ENCODE measurements around the gene INSIG2. TPM values are rescaled to one million over a fixed set of nuclear protein-coding genes. Genes with fewer than 3 reads are reported as not detected.
A peak's percentile ranks its signal among the peaks of the same experiment; 100 is the strongest.
"Not testable (repeated sequence)": the region's sequence is repeated elsewhere in the genome, so short reads cannot be mapped to it uniquely, and the experiment has no call there.

The INSIG2 gene
- total and polyA plus RNA-seq, 12 donors, result 5.6 to 19.3 (median 13.5) TPM

DNA sequence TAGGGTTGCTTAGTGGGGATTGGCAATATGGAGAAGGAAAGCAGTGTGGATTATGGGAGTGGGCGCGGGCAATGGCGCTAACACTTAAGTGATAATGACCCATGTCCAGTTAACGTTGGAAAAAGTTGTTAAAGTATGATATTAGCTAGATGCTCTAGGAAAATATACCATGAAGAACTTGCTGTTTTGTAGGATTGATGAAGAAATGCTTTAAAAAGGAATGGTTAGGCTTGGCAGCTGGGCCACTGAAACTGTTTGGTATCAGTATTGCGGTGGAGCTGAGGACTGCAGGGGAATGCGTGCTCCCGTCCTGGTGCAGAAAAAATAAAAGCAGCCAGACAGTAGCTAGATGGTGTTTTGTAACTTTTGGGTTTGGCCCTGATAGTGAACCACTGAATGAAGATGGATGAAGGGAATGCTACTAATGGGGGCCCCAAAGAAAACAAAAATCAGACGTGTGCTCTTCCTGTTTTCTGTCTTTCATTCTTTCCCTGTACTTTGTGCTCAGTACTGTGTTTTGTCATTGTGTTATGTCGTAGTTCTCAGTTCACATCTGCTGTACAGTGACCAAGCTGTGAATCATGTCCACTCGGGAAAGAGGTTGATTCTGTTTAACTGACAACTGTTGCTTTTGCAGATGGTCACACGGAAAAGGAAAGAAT lies 999 bp downstream of the INSIG2 start:
- Histone ChIP-seq H3K4me3 (peak overlapping the region; percentile 76 to 89 (median 82)), H3K4me1 (peaks cover 0 to 29% (median 17%) of the 10 kb centered on the region in 9 donors), H3K36me3 (no peaks in the 10 kb centered on the region), H3K27ac (peak overlapping the region in 6 of 10 donors; percentile 54 to 87 (median 70)), H3K9me3 (no peaks in the 10 kb centered on the region), H3K27me3 (peaks cover 0 to 4% (median 0%) of the 10 kb centered on the region in 7 donors)
- ATAC-seq, result peak in 7 of 8 donors; percentile 24 to 81 (median 62)
- DNase-seq, result peak in 1 of 2 donors; percentile 17
- intact Hi-C loops (cut with DNase I), result loop anchor here in 2 of 10 donors (10.0 kb wide), 2 partner anchors 96 to 274 kb away; partner anchors contain the start of gene DDX18 (in 2 of the 2)
- TF ChIP-seq, protein P1, sequence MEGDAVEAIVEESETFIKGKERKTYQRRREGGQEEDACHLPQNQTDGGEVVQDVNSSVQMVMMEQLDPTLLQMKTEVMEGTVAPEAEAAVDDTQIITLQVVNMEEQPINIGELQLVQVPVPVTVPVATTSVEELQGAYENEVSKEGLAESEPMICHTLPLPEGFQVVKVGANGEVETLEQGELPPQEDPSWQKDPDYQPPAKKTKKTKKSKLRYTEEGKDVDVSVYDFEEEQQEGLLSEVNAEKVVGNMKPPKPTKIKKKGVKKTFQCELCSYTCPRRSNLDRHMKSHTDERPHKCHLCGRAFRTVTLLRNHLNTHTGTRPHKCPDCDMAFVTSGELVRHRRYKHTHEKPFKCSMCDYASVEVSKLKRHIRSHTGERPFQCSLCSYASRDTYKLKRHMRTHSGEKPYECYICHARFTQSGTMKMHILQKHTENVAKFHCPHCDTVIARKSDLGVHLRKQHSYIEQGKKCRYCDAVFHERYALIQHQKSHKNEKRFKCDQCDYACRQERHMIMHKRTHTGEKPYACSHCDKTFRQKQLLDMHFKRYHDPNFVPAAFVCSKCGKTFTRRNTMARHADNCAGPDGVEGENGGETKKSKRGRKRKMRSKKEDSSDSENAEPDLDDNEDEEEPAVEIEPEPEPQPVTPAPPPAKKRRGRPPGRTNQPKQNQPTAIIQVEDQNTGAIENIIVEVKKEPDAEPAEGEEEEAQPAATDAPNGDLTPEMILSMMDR (IDR thresholded peaks at IDR 0.05), result peak in 5 of 9 donors; percentile 1 to 28 (median 19)
- 6 to 10% methylated on average over 11 of the region's 11 CpGs for WGBS, 2 donors

DNA sequence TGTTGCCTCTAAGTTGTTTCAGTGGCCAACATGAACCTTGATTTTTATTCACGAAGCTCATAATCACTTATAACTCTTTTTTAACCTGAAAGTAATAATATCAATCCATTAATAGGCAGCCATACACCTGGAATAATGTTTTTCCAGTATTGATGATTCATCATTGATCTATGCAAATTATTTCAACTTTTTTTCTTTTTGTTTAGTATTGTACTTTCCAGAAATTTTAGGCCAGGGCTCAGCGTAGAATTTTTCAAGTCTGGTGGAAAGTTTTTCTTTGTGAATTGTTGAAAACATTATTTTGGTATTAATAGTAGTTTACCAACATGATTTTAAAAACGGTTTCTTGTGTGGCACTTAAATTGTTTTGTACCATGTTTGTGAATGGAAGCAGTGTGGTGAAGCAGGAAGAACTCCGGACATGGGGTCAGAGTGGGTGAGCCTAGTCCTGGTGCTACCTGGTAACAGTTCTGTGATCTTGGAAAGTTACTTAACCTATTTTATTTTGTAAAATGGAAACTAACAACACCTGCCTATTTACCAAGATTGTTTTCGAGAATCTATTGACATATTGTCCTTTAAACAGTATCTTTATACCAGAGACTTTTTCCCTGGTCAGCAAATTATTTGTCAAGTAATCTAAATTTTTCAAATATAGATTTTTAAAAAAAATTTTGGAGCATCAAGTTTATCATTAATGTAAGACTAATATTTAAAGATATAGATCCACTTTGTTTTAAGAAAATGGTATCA lies 2.3 kb downstream of the INSIG2 start:
- peak overlapping the region in 1 of 10 donors; percentile 82 for H3K4me3 ChIP-seq
- H3K4me1 ChIP-seq, result peaks cover 0 to 37% (median 17%) of the 10 kb centered on the region in 9 donors
- TF ChIP-seq, protein P1 (IDR thresholded peaks at IDR 0.05), result no peak
- no peak overlapping the region for H3K27ac ChIP-seq
- 86 to 90% methylated on average over 5 of the region's 5 CpGs for WGBS, 2 donors
- DNase-seq (no peak), ATAC-seq (no peak)
- H3K9me3 ChIP-seq, result no peaks in the 10 kb centered on the region
- H3K36me3 ChIP-seq, result no peaks in the 10 kb centered on the region
- intact Hi-C loops (cut with DNase I), result no loop called here
- H3K27me3 ChIP-seq, result no peaks in the 10 kb centered on the region

GRCh38 chr2:118091140-118091478 lies 2.8 kb downstream of the INSIG2 start:
- Histone ChIP-seq H3K27ac (no peak overlapping the region), H3K4me3 (no peak overlapping the region), H3K4me1 (peaks cover 0 to 38% (median 17%) of the 10 kb centered on the region in 9 donors), H3K27me3 (no peaks in the 10 kb centered on the region), H3K9me3 (no peaks in the 10 kb centered on the region), H3K36me3 (no peaks in the 10 kb centered on the region)
- intact Hi-C loops (cut with DNase I), result no loop called here
- WGBS, 2 donors, result 80 to 86% methylated on average over 2 of the region's 2 CpGs
- no peak for DNase-seq
- ATAC-seq, result no peak
- TF ChIP-seq, protein P1 (IDR thresholded peaks at IDR 0.05), result no peak

- Histone ChIP-seq H3K36me3 (peaks cover 0 to 4% (median 0%) of the 10 kb centered on the region in 9 donors), H3K9me3 (no peaks in the 10 kb centered on the region), H3K27me3 (no peaks in the 10 kb centered on the region), H3K27ac (no peak overlapping the region), H3K4me1 (peaks cover 0 to 38% (median 17%) of the 10 kb centered on the region in 9 donors), H3K4me3 (no peak overlapping the region)
- TF ChIP-seq, protein P1 (IDR thresholded peaks at IDR 0.05), result no peak
- ATAC-seq (no peak), DNase-seq (no peak)
- WGBS, 2 donors, result 74 to 86% methylated on average over 1 of the region's 1 CpG
- intact Hi-C loops (cut with DNase I), result no loop called here
These were observed 3.4 kb downstream of the INSIG2 start for GRCh38 chr2:118091631-118092030.

DNA sequence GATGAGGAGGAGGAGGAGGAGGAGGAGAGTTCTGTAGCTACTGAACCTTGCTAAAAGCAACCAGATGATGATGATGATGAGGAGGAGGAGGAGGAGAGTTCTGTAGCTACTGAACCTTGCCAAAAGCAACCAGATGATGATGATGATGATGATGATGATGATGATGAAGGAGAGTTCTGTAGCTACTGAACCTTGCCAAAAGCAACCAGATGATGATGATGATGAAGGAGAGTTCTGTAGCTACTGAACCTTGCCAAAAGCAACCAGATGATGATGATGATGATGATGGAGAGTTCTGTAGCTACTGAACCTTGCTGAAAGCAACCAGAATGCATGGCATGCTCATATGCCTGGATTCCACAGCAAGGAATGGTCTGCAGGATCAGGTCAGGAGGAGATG lies 5.8 kb downstream of the INSIG2 start:
- peaks cover 0 to 47% (median 15%) of the 10 kb centered on the region in 9 donors for H3K4me1 ChIP-seq
- H3K9me3 ChIP-seq; intact Hi-C loops (cut with DNase I); H3K27me3 ChIP-seq; DNase-seq; ATAC-seq; H3K27ac ChIP-seq; H3K4me3 ChIP-seq: not testable (repeated sequence)
- peaks cover 0 to 22% (median 0%) of the 10 kb centered on the region in 9 donors for H3K36me3 ChIP-seq
